Parietal lobe (tissue), 2 donors: Measurements from ENCODE around the gene CD207. TPM values are rescaled to one million over a fixed set of nuclear protein-coding genes. Genes with fewer than 3 reads are reported as not detected.

Experiments used
- small RNA-seq: library from RNA; depleted of rRNA; stranded (forward); fragments of <200 nt; gene quantifications from one replicate; pipeline ENCODE3, GENCODE V24; 2014; ENCODE audit warnings: low replicate concordance
- total RNA-seq: library from RNA; depleted of rRNA; stranded (reverse); fragments of >200 nt; gene quantifications from one replicate; pipeline ENCODE4 v1.2.3, GENCODE V29; 2014

The CD207 gene
- total RNA-seq: not detected

DNA sequence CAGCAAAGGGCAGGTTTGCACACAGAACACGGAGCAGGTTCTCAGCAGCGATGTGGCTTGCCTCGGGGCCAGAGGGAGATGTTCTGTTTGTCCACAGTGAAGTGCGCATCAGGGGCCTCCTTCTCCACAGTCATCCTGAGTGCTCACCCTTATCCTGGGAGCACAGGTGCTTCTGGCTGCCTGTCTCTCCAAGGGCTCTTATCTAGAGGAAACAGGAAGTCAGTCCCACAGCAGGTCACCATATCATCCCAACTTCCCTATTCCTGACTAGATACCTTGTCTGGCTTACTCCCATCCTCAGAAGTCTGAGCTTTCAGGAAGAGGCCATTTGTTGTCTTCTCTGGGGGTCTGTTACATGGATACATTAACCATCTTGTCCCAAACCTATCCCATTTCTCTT is at the start of gene CD207:
Gene CD207, minus strand, starts transcription at position 174 of the 400 bp plus-strand sequence. Its CDS starts 40 bp downstream, at position 134.

DNA sequence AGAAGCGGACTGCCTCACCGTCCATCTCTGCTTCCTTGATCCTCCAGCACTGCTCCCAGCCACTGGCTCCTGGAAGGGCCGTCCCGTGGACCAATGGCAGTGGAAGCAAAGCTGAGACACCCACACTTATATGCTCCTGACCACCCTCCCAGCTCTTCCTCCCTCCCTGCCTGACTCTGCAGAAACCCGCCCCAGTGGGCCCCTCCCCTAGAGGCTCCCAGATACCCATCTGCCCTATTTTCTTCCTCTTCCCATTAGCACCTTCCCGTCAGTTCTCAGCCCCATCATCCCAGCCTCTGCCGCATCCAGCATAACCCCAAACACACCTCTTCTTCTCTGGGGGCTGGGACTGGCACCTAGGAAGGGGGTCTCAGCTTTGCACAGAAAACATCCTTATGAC is 15.1 kb downstream of the CD207 start, which contains the start of gene CLEC4F:
Gene CLEC4F, minus strand, starts transcription at position 101 of the 400 bp plus-strand sequence. Its CDS starts 76 bp downstream, at position 25.

DNA sequence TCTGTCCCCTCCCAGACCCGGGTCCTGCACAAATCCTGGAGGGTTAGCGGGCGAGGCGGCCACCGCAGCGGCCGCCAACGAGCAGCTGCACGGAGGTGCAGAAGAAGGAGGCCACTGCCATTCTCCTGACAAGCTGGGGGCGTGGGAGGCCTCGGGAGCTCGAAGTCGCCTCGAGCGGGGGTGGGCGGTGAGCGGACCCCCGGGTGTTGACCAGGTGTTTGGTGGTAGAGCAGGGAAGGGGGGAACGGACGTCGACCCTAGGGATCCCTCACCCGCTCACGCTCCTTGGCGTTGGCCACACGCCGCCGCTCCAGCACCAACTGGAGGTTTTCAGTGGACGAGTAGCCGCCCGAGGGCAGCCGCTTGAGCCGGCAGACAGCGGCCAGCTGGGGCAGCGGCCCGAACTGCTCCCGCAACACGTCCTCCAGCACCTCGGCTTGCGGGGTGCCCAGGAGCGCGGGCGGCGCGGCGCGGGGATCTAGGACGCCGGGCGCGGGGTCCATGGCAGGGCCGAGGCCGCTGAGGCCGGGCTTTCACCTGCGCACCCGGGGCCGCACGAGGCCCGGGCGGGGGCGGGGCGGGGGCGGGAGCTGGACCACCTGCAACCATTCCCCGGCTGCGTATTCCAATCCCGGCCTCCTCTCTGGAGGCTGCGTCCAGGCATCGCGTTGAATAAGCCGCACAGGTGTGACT is 45.3 kb downstream of the CD207 start, which contains the start of gene FIGLA:
Gene FIGLA, minus strand, starts transcription at position 508 of the 693 bp plus-strand sequence. Its CDS starts 5 bp downstream, at position 503.

Small RNA genes within 50 kb of the gene (small RNA-seq; reads per million reads assigned to genes)
- gene HMGN2P21: not detected

Other genes with a start within 250 kb of the CD207 start
- 552 TPM for gene ADD2, start 67.6 kb downstream of the CD207 start, total RNA-seq
- gene FIGLA, start 45.2 kb downstream of the CD207 start, total RNA-seq: not detected
- not detected for gene CLEC4F, start 15.2 kb downstream of the CD207 start, total RNA-seq
- not detected for gene VAX2, start 64.8 kb upstream of the CD207 start, total RNA-seq
- not detected for gene ATP6V1B1, start 100.1 kb upstream of the CD207 start, total RNA-seq
- gene ANKRD53, start 142.8 kb upstream of the CD207 start, total RNA-seq: 1.9 TPM
- 20.3 TPM for gene TEX261, start 159.1 kb upstream of the CD207 start, total RNA-seq
- gene NAGK, start 232.8 kb upstream of the CD207 start, total RNA-seq: 64.5 TPM